SK-MEL-5 (cell line): Measurements from ENCODE around the gene CYLD. TPM values are rescaled to one million over a fixed set of nuclear protein-coding genes. Genes with fewer than 3 reads are reported as not detected.

Experiments used
- DNase-seq: peaks from one replicate; pipeline ENCODE4 v3.0.0-alpha.2; 2016; ENCODE audit warnings: low read depth, low spot score
- in situ Hi-C: cut with HindIII; loops from 2 replicates; pipeline ENCODE4 v1.10.0; 2016; ENCODE audit warnings: low sequenced_read_pairs, high pct_unique_total_duplicates, low pct_unique_long_range_greater_than_20kb
- total RNA-seq: library from RNA; depleted of rRNA; stranded (reverse); fragments of >200 nt; shearing (Covaris generic); gene quantifications from 2 replicates; pipeline ENCODE4 v1.2.3, GENCODE V29; 2014

The CYLD gene
- total RNA-seq, 1 experiment from 2014 or later = 13.4 TPM

- in situ Hi-C loops = no loop called here
- no peak for DNase-seq
Measured at GRCh38 chr16:50802000-50802399, 60.1 kb downstream of the CYLD start.

- DNase-seq = no peak
- in situ Hi-C loops = no loop called here
Measured at GRCh38 chr16:50802961-50803360, 61.1 kb downstream of the CYLD start.

GRCh38 chr16:50804290-50804907, 62.5 kb downstream of the CYLD start:
- in situ Hi-C loops = no loop called here

GRCh38 chr16:50806099-50807062, 64.5 kb downstream of the CYLD start:
- in situ Hi-C loops = no loop called here
- peak; percentile 83 for DNase-seq

More at GRCh38 chr16:50804290-50804907, 62.5 kb downstream of the CYLD start:
- DNase-seq = no peak

GRCh38 chr16:50808929-50809538, 67.1 kb downstream of the CYLD start:
- DNase-seq = no peak
- in situ Hi-C loops = no loop called here

- DNase-seq = no peak
- in situ Hi-C loops = no loop called here
Measured at GRCh38 chr16:50809561-50809960, 67.7 kb downstream of the CYLD start.

GRCh38 chr16:50810241-50810965, 68.5 kb downstream of the CYLD start:
- in situ Hi-C loops = no loop called here
- DNase-seq = no peak

- no peak for DNase-seq
- in situ Hi-C loops = no loop called here
Measured at GRCh38 chr16:50812046-50812445, 70.2 kb downstream of the CYLD start.

- no peak for DNase-seq
- in situ Hi-C loops = no loop called here
Measured at GRCh38 chr16:50812876-50813466, 71.1 kb downstream of the CYLD start.

GRCh38 chr16:50814052-50814451, 72.2 kb downstream of the CYLD start:
- DNase-seq = no peak
- in situ Hi-C loops = no loop called here

- in situ Hi-C loops = no loop called here
- DNase-seq = no peak
Measured at GRCh38 chr16:50814541-50814940, 72.7 kb downstream of the CYLD start.

GRCh38 chr16:50815382-50815781, 73.5 kb downstream of the CYLD start:
- in situ Hi-C loops = no loop called here
- no peak for DNase-seq

- in situ Hi-C loops = no loop called here
- DNase-seq = no peak
Measured at GRCh38 chr16:50816901-50817555, 75.1 kb downstream of the CYLD start.

- in situ Hi-C loops = no loop called here
- no peak for DNase-seq
Measured at GRCh38 chr16:50818380-50818779, 76.5 kb downstream of the CYLD start.

GRCh38 chr16:50819706-50820105, 77.8 kb downstream of the CYLD start:
- in situ Hi-C loops = no loop called here
- DNase-seq = no peak

GRCh38 chr16:50820225-50820624, 78.3 kb downstream of the CYLD start:
- no peak for DNase-seq
- in situ Hi-C loops = no loop called here

GRCh38 chr16:50821586-50821985, 79.7 kb downstream of the CYLD start:
- DNase-seq = peak; percentile 41
- in situ Hi-C loops = no loop called here
